ENCODE results near the gene DPYSL4. TPM values are rescaled to one million over a fixed set of nuclear protein-coding genes. Genes with fewer than 3 reads are reported as not detected.

Gene DPYSL4
- total and polyA plus RNA-seq, 3 donors from 2014 or later, result 11.7 to 21.0 (median 13.9) TPM

DNA sequence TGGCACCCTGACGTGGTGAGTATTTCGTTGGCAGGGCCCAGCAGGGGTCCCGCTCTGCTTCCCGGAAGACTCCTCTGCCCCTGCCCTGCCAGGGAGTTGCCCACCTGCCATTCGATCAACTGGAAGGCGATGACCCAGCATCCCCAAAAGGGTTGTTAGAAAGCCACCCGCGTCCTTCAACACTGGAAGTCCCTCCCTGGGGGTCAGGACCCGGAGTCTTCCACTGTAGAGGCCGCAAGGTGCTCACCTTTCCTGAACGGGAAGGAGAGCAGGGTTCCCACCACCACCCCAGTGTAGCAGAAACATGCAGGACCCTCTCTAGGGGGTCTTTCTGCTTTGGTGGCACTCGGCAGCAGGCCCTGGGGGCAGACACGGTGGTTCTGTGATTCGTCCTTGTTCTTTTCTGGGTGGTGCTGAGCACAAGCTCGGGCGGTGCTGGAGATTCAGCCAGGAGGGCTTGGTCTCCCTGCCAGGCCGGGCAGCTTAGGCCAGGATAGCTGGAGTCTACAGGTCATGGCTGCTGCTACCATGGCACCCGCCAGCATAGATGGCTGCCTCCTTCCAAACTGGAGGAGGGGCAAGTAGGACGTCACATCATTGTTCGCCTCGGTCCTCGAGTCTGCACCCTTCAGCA lies 19.6 kb upstream of the DPYSL4 start:
- no peak for TF ChIP-seq POLR2A (IDR thresholded peaks at IDR 0.05)
- TF ChIP-seq, protein P1, sequence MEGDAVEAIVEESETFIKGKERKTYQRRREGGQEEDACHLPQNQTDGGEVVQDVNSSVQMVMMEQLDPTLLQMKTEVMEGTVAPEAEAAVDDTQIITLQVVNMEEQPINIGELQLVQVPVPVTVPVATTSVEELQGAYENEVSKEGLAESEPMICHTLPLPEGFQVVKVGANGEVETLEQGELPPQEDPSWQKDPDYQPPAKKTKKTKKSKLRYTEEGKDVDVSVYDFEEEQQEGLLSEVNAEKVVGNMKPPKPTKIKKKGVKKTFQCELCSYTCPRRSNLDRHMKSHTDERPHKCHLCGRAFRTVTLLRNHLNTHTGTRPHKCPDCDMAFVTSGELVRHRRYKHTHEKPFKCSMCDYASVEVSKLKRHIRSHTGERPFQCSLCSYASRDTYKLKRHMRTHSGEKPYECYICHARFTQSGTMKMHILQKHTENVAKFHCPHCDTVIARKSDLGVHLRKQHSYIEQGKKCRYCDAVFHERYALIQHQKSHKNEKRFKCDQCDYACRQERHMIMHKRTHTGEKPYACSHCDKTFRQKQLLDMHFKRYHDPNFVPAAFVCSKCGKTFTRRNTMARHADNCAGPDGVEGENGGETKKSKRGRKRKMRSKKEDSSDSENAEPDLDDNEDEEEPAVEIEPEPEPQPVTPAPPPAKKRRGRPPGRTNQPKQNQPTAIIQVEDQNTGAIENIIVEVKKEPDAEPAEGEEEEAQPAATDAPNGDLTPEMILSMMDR (IDR thresholded peaks at IDR 0.05), result no peak
- no peak for DNase-seq
- no peak overlapping the region for H3K4me3 ChIP-seq
- H3K9me3 ChIP-seq, result no peaks in the 10 kb centered on the region
- H3K36me3 ChIP-seq (ENCODE audit: low read depth, missing control alignments), result no peaks in the 10 kb centered on the region
- H3K27me3 ChIP-seq, result no peaks in the 10 kb centered on the region
- WGBS, 2 donors, result 96 to 97% methylated on average over 19 to 21 of the region's 22 CpGs
- intact Hi-C loops (cut with DNase I; ENCODE audit: low total_unique reads), result no loop called here
- peaks cover 10% of the 10 kb centered on the region for H3K4me1 ChIP-seq
- H3K27ac ChIP-seq, result no peak overlapping the region

DNA sequence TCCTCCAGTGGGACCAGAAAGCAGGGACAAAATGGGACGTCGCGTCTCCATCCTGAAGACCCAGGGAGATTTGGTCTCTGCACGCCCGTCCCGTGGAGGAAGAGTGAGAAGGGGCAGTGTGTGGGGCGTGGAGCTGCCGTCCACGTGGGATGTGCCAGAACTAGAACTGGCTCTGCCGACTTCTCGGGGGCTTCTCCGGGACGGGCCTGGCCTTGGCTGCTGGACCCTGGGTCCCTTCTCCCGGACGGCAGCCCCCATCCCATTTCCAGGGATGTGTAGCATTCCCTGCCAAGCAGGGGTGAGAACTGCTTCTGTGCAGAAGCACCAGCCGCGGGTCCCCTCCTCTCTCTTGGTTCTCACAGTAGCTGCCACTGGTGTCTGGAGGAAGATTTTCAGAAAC lies 18.8 kb upstream of the DPYSL4 start:
- H3K4me3 ChIP-seq, result no peak overlapping the region
- intact Hi-C loops (cut with DNase I; ENCODE audit: low total_unique reads), result no loop called here
- TF ChIP-seq POLR2A (IDR thresholded peaks at IDR 0.05), result no peak
- TF ChIP-seq, protein P1 (IDR thresholded peaks at IDR 0.05), result no peak
- 87 to 94% methylated on average over 13 to 17 of the region's 17 CpGs for WGBS, 2 donors
- no peak for DNase-seq
- H3K4me1 ChIP-seq, result peaks cover 2% of the 10 kb centered on the region
- no peaks in the 10 kb centered on the region for H3K9me3 ChIP-seq
- no peaks in the 10 kb centered on the region for H3K36me3 ChIP-seq (ENCODE audit: low read depth, missing control alignments)
- H3K27ac ChIP-seq, result no peak overlapping the region
- no peaks in the 10 kb centered on the region for H3K27me3 ChIP-seq

DNA sequence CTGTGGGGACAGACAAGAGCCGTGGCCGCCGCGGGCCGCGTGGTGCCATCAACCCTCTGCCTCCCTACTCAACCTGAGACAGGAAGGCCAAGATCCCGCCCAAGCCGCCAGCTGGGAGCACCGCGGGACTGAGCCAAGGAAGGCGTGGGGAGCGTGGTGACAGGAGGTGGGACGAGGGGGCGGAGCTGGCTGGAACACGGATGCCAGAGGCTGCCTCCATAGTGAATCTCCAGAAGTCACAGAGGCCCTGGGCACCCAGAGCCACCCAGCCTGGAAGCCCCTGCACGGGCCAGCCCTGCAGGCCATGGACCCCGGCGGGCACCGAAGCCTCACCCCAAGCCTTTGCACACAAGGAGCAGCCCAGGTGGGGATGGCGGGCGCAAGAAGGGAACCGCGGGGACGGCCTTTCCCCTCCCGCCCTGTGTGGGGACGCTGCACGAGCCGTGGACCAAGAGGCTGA lies 18.1 kb upstream of the DPYSL4 start:
- Histone ChIP-seq H3K4me1 (no peaks in the 10 kb centered on the region), H3K4me3 (no peak overlapping the region), H3K36me3 (ENCODE audit: low read depth, missing control alignments) (no peaks in the 10 kb centered on the region), H3K27ac (no peak overlapping the region), H3K27me3 (no peaks in the 10 kb centered on the region), H3K9me3 (no peaks in the 10 kb centered on the region)
- WGBS, 2 donors, result 93% methylated on average over 28 of the region's 28 CpGs; no CpG with 5 or more reads in 1 of the 2 donors
- DNase-seq, result no peak
- intact Hi-C loops (cut with DNase I; ENCODE audit: low total_unique reads), result no loop called here
- no peak for TF ChIP-seq POLR2A (IDR thresholded peaks at IDR 0.05)
- TF ChIP-seq, protein P1 (IDR thresholded peaks at IDR 0.05), result no peak

DNA sequence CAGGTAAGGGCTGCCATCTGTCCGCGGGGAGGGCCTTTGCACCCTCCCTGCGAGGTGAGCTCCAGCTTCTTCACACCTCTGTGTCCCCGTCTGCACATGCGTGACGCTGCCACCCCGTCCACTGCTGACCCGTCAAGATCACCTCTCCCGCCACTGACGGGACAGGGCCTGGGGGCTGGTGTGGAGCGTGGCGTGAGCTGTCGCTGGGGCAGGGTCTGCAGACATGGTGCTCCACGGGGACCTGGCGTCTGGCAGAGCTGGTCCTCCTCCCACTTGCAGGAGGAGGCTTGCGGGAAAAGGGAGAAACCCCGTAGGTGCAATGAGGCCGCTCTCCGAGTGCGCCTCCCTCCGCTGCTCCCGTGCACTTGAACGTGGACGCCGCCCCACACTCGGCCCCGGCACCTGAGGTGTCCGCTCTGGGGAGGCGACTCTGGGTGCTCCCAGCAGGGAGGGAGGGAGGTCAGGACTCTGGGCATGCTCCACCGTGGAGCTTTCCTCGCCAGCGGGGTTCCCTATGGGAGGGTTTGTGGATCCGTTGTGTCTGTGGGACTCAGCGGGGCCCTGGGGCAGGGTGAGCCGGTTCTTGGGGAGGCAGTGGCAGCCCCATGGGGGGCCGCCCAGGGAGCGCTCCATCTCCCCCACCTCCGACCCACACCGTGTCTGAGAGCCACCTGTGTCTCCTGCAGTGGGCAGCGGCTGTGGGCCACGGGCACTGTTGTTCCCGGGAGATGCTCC lies 17.6 kb upstream of the DPYSL4 start:
- intact Hi-C loops (cut with DNase I; ENCODE audit: low total_unique reads), result no loop called here
- TF ChIP-seq, protein P1 (IDR thresholded peaks at IDR 0.05), result no peak
- no peak for TF ChIP-seq POLR2A (IDR thresholded peaks at IDR 0.05)
- no peaks in the 10 kb centered on the region for H3K27me3 ChIP-seq
- WGBS, 2 donors, result 91 to 96% methylated on average over 28 to 41 of the region's 42 CpGs
- no peak overlapping the region for H3K4me3 ChIP-seq
- H3K27ac ChIP-seq, result no peak overlapping the region
- no peaks in the 10 kb centered on the region for H3K4me1 ChIP-seq
- H3K36me3 ChIP-seq (ENCODE audit: low read depth, missing control alignments), result no peaks in the 10 kb centered on the region
- DNase-seq, result no peak
- H3K9me3 ChIP-seq, result no peaks in the 10 kb centered on the region

All from testis (tissue), 3 donors.